Measurements from ENCODE around the gene NOX5.

NOX5 gene

GRCh38 chr15:69004011-69004410 is 10.5 kb upstream of the NOX5 start:
- DNase-seq (ENCODE audit: low read depth): no peak
- H3K4me3 ChIP-seq (ENCODE audit: low read length): no peak overlapping the region
- no peak for TF ChIP-seq CTCF (IDR thresholded peaks at IDR 0.05; ENCODE audit: insufficient read depth, low read depth, low read length, missing control alignments)

GRCh38 chr15:69008056-69008455 is 6.4 kb upstream of the NOX5 start:
- no peak overlapping the region for H3K4me3 ChIP-seq (ENCODE audit: low read length)
- no peak for TF ChIP-seq CTCF (IDR thresholded peaks at IDR 0.05; ENCODE audit: insufficient read depth, low read depth, low read length, missing control alignments)
- DNase-seq (ENCODE audit: low read depth): no peak

- no peak overlapping the region for H3K4me3 ChIP-seq (ENCODE audit: low read length)
- peak; percentile 21 for DNase-seq (ENCODE audit: low read depth)
- TF ChIP-seq CTCF (IDR thresholded peaks at IDR 0.05; ENCODE audit: insufficient read depth, low read depth, low read length, missing control alignments): no peak
These were observed 5.2 kb upstream of the NOX5 start for GRCh38 chr15:69009341-69009740.

GRCh38 chr15:69011641-69012040 is 2.9 kb upstream of the NOX5 start:
- H3K4me3 ChIP-seq (ENCODE audit: low read length): no peak overlapping the region
- no peak for TF ChIP-seq CTCF (IDR thresholded peaks at IDR 0.05; ENCODE audit: insufficient read depth, low read depth, low read length, missing control alignments)
- no peak for DNase-seq (ENCODE audit: low read depth)

GRCh38 chr15:69012761-69013364 is 1.6 kb upstream of the NOX5 start:
- H3K4me3 ChIP-seq (ENCODE audit: low read length): no peak overlapping the region
- no peak for DNase-seq (ENCODE audit: low read depth)
- TF ChIP-seq CTCF (IDR thresholded peaks at IDR 0.05; ENCODE audit: insufficient read depth, low read depth, low read length, missing control alignments): no peak

- DNase-seq (ENCODE audit: low read depth): no peak
- no peak for TF ChIP-seq CTCF (IDR thresholded peaks at IDR 0.05; ENCODE audit: insufficient read depth, low read depth, low read length, missing control alignments)
These were observed 629 bp upstream of the NOX5 start for GRCh38 chr15:69013726-69014406.

GRCh38 chr15:69015591-69015990 is 1.1 kb downstream of the NOX5 start:
- DNase-seq (ENCODE audit: low read depth): no peak
- TF ChIP-seq CTCF (IDR thresholded peaks at IDR 0.05; ENCODE audit: insufficient read depth, low read depth, low read length, missing control alignments): no peak
- H3K4me3 ChIP-seq (ENCODE audit: low read length): no peak overlapping the region

More at GRCh38 chr15:69013726-69014406, 629 bp upstream of the NOX5 start:
- H3K4me3 ChIP-seq (ENCODE audit: low read length): no peak overlapping the region
